Endothelial cell of umbilical vein (primary cell): ENCODE results near the gene RMI2. TPM values are rescaled to one million over a fixed set of nuclear protein-coding genes. Genes with fewer than 3 reads are reported as not detected.

Experiments
- BruUV-seq: library from RNA; stranded (reverse); fragments of 400-500 nt; replicated peaks from 2 replicates; lab custom pipeline; 2021; lab: Mats Ljungman, UMichigan
- CTCF ChIA-PET: fragments of 300-600, 350-600 bp; sonication (Branson Sonifier 250); formaldehyde crosslinking; loops from one replicate; lab custom pipeline; 2021; ENCODE audit warnings: antibody characterized with exemption, inconsistent platforms; lab: Charles Lee
- POLR2A ChIA-PET: fragments of 300-600, 350-600 bp; sonication (Branson Sonifier 250); formaldehyde crosslinking; loops from one replicate; lab custom pipeline; 2021; ENCODE audit warnings: antibody characterized with exemption, inconsistent platforms; lab: Charles Lee
- DNase-seq: peaks from one replicate; pipeline ENCODE4 v3.0.0-alpha.2; 2011; ENCODE audit warnings: low read depth, low spot score
- FAIRE-seq: peaks from 2 replicates; lab custom pipeline; 2011; peaks lifted over from hg19 to GRCh38; lab: Jason Lieb, UNC
- H2AFZ ChIP-seq: 2 replicates; pipeline ENCODE4 v1.6.0; 2012; ENCODE audit warnings: low read depth, low read length, control low read depth, inconsistent platforms
- H3K27ac ChIP-seq: 2 replicates; pipeline ENCODE4 v1.5.1; 2011; ENCODE audit warnings: low read depth, mild to moderate bottlenecking, control low read depth, low read length, moderate library complexity; ENCODE audit not compliant: insufficient read depth
- H3K27me3 ChIP-seq, 2 experiments: 2 replicates each; pipeline versions ENCODE4 v1.6.0 to v1.6.1; 2011; ENCODE audit warnings: low read length in 2 of 2, mixed read lengths in 1 of 2; ENCODE audit not compliant: control insufficient read depth in 2 of 2, insufficient read depth in 2 of 2
- H3K36me3 ChIP-seq, 2 experiments: 2 replicates in 1 of 2; 3 replicates in 1 of 2; pipeline ENCODE4 v1.5.1; 2011; ENCODE audit warnings: low read length in 2 of 2, mild to moderate bottlenecking in 1 of 2, moderate library complexity in 1 of 2; ENCODE audit not compliant: control insufficient read depth in 2 of 2, insufficient read depth in 2 of 2; ENCODE audit errors: extremely low read depth in 1 of 2
- H3K4me1 ChIP-seq: 3 replicates; pipeline ENCODE4 v1.5.1; 2011; ENCODE audit warnings: mild to moderate bottlenecking, low read length; ENCODE audit not compliant: control insufficient read depth, insufficient read depth; ENCODE audit errors: extremely low read depth
- H3K4me2 ChIP-seq: 2 replicates; pipeline ENCODE4 v1.6.1; 2011; ENCODE audit warnings: low read length, control low read depth, mixed read lengths; ENCODE audit not compliant: insufficient read depth
- H3K4me3 ChIP-seq, 3 experiments: fragments of 200-600 bp in 1 of 3; sonication (generic), shearing (Covaris generic) in 1 of 3; replicated peaks in 1 of 3; 2 replicates each; pipeline ENCODE4 v1.5.1; 2011 to 2016; ENCODE audit warnings: control low read depth in 3 of 3, low read length in 3 of 3, mild to moderate bottlenecking in 2 of 3, inconsistent platforms in 1 of 3, low read depth in 1 of 3, moderate library complexity in 1 of 3; ENCODE audit not compliant: insufficient read depth in 1 of 3
- H3K79me2 ChIP-seq: 2 replicates; pipeline ENCODE4 v1.6.0; 2012; ENCODE audit warnings: low read length, inconsistent platforms; ENCODE audit not compliant: control insufficient read depth, insufficient read depth
- H3K9ac ChIP-seq: replicated peaks from 2 replicates; pipeline ENCODE3; 2011; ENCODE audit warnings: low read length, control low read depth; ENCODE audit not compliant: insufficient read depth; ENCODE audit errors: extremely low read depth
- H3K9me1 ChIP-seq: replicated peaks from 3 replicates; pipeline ENCODE4 v1.6.0; 2011; ENCODE audit warnings: mild to moderate bottlenecking, low read length; ENCODE audit not compliant: control insufficient read depth, insufficient read depth; ENCODE audit errors: extremely low read depth
- H3K9me3 ChIP-seq: replicated peaks from 2 replicates; pipeline ENCODE4 v1.5.1; 2012; ENCODE audit warnings: low read length, inconsistent platforms; ENCODE audit not compliant: control insufficient read depth, insufficient read depth
- H4K20me1 ChIP-seq: replicated peaks from 2 replicates; pipeline ENCODE3; 2011; ENCODE audit warnings: mild to moderate bottlenecking, low read length; ENCODE audit not compliant: control insufficient read depth, insufficient read depth; ENCODE audit errors: extremely low read depth
- EZH2 ChIP-seq: IDR thresholded peaks from 2 replicates; pipeline ENCODE4 v1.6.1; 2012; ENCODE audit warnings: borderline replicate concordance, low read depth, mild to moderate bottlenecking, moderate library complexity, low read length, inconsistent platforms; ENCODE audit not compliant: severe bottlenecking
- FOS ChIP-seq: IDR thresholded peaks from 2 replicates; pipeline ENCODE4 v1.6.1; 2011; ENCODE audit warnings: mild to moderate bottlenecking, low read length, moderate library complexity, borderline replicate concordance; ENCODE audit not compliant: insufficient read depth
- GATA2 ChIP-seq: IDR thresholded peaks from 2 replicates; pipeline ENCODE4 v1.7.0; 2011; ENCODE audit warnings: low read depth, mild to moderate bottlenecking, moderate library complexity, mixed read lengths, low read length; ENCODE audit not compliant: insufficient read length, insufficient read depth
- JUN ChIP-seq: IDR thresholded peaks from 2 replicates; pipeline ENCODE4 v1.6.1; 2011; ENCODE audit warnings: borderline replicate concordance, low read depth; ENCODE audit not compliant: insufficient read length, insufficient read depth
- POLR2A ChIP-seq: IDR thresholded peaks from 2 replicates; pipeline ENCODE4 v1.6.1; 2012; ENCODE audit warnings: low read depth, mild to moderate bottlenecking, control low read depth, low read length
- POLR2AphosphoS5 ChIP-seq: IDR thresholded peaks from 2 replicates; pipeline ENCODE4 v1.6.1; 2012; ENCODE audit warnings: low read depth, mild to moderate bottlenecking, control low read depth, low read length, moderate library complexity; ENCODE audit not compliant: insufficient read depth
- dilution Hi-C: fragments of 300-500 bp; cut with MboI; formaldehyde crosslinking; loops from one replicate; pipeline ENCODE4 v1.15.0; 2019; ENCODE audit warnings: low sequenced_read_pairs; ENCODE audit not compliant: extremely low pct_ligation_motif_present
- intact Hi-C: fragments of 100-400 bp; cut with micrococcal nuclease; formaldehyde crosslinking; loops from one replicate; pipeline ENCODE4 v1.10.0; 2022
- polyA plus RNA-seq, 4 experiments: library from polyadenylated mRNA; depleted of rRNA in 3 of 4; stranded (reverse) in 3 of 4; unstranded in 1 of 4; fragments of >200 nt; gene quantifications; 2 replicates each; pipeline versions ENCODE4 v1.2.1 to v1.2.3, GENCODE V29; 2011 to 2012; ENCODE audit warnings: missing spikeins in 1 of 4
- total RNA-seq: library from RNA; stranded (reverse); gene quantifications from 2 replicates; pipeline ENCODE4 v1.2.3, GENCODE V29; 2021
- TF ChIP-seq, protein P1 (sequence below): IDR thresholded peaks from 2 replicates; pipeline ENCODE4 v1.6.1; 2011; ENCODE audit not compliant: insufficient read depth, insufficient read length
- TF ChIP-seq, protein P2 (sequence below), 2 donors: IDR thresholded peaks; 1 replicate in 1 of 2; 2 replicates in 1 of 2; pipeline ENCODE4 v1.5.1; 2011; ENCODE audit warnings: low read length in 2 of 2, mild to moderate bottlenecking in 2 of 2, moderate library complexity in 2 of 2, control low read depth in 1 of 2, inconsistent platforms in 1 of 2, low read depth in 1 of 2; ENCODE audit not compliant: insufficient read depth in 1 of 2; ENCODE audit errors: extremely low read depth in 1 of 2

Gene RMI2
- total and polyA plus RNA-seq, 2 donors (not counting 3 experiments of a cell fraction or from before 2014, with no cell fraction given): 5.3 to 7.7 TPM

DNA sequence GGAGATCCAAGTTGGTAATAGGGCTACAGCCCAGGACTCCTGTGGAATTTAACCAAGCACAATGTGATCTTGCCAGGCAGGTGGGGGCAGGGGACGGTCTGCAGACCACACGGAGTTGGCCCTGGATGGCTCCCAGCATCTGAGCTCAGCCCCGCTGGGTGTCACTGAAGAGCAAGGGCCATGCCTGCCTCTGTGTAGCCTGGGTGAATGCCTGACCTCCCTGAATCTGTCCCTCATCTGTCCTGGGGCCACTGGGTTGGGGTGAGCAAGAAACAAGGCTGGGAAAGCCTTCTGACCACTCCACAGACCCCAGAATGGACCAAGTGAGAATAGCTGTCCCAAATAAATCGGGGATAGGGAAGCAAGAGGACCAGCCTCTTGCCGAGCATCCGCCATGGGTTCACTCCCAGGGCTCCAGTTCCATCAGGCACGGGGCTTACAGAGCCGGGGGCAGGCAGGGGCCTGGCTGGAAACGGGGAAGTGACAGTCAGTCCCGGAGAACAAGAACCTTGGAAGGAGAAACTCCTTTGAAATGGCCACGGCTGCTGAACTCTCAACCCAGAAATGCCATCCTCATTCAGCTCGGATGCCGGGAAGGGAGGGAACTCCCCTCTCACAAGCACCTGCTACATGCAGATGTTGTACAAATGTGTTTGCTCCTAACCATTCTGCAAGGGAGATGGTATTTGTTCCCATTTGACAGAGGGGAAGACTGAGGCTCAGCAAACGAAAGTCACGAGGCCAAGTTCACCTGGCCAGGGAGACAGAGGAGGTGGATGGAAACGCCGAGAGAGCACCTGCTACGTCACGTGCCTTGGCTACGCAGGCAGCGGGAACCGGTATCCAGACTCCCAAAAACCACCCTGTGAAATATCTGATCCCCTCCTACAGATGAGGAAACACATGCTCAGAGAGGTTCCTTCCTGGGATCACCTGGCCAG lies 50.0 kb downstream of the RMI2 start:
- TF ChIP-seq POLR2A: no peak
- TF ChIP-seq GATA2: no peak
- no peak for TF ChIP-seq FOS
- no peak for TF ChIP-seq EZH2
- TF ChIP-seq, protein P1, sequence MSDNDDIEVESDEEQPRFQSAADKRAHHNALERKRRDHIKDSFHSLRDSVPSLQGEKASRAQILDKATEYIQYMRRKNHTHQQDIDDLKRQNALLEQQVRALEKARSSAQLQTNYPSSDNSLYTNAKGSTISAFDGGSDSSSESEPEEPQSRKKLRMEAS: no peak
- TF ChIP-seq JUN: no peak
- TF ChIP-seq, protein P2, sequence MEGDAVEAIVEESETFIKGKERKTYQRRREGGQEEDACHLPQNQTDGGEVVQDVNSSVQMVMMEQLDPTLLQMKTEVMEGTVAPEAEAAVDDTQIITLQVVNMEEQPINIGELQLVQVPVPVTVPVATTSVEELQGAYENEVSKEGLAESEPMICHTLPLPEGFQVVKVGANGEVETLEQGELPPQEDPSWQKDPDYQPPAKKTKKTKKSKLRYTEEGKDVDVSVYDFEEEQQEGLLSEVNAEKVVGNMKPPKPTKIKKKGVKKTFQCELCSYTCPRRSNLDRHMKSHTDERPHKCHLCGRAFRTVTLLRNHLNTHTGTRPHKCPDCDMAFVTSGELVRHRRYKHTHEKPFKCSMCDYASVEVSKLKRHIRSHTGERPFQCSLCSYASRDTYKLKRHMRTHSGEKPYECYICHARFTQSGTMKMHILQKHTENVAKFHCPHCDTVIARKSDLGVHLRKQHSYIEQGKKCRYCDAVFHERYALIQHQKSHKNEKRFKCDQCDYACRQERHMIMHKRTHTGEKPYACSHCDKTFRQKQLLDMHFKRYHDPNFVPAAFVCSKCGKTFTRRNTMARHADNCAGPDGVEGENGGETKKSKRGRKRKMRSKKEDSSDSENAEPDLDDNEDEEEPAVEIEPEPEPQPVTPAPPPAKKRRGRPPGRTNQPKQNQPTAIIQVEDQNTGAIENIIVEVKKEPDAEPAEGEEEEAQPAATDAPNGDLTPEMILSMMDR (IDR thresholded peaks at IDR 0.05; ENCODE audit: extremely low read depth in 1 of 2, insufficient read depth in 1 of 2, low read depth in 1 of 2, low read length in 2 of 2): no peak
- TF ChIP-seq POLR2AphosphoS5: no peak
- ChIA-PET POLR2A (no interaction called here), CTCF (interaction anchor here (0.5 to 3.7 kb wide), 48 partner anchors 8 to 673 kb away, joined by 3 to 81 read pairs (median 4); partner anchors contain the start of gene LITAF)
- Histone ChIP-seq H3K4me1 (no peaks in the 10 kb centered on the region), H3K4me2 (no peak overlapping the region), H4K20me1 (no peaks in the 10 kb centered on the region), H3K79me2 (no peaks in the 10 kb centered on the region), H3K27me3 (no peaks in the 10 kb centered on the region), H3K36me3 (no peaks in the 10 kb centered on the region), H3K9me1 (no peaks in the 10 kb centered on the region), H3K9me3 (no peaks in the 10 kb centered on the region), H3K4me3 (no peak overlapping the region), H3K27ac (no peak overlapping the region), H2AFZ (no peak overlapping the region), H3K9ac (no peak overlapping the region)
- DNase-seq (no peak), FAIRE-seq (no peak)
- dilution Hi-C loops: no loop called here
- intact Hi-C loops: no loop called here
- no TSS peak for BruUV-seq
